IgD-negative memory B cell (primary cell): Measurements from ENCODE around the gene CHKA. TPM values are rescaled to one million over a fixed set of nuclear protein-coding genes. Genes with fewer than 3 reads are reported as not detected.
A peak's percentile ranks its signal among the peaks of the same experiment; 100 is the strongest.

ENCODE experiments used
- H3K27ac Mint-ChIP-seq, 3 donors: one replicate each; pipeline ENCODE4 v1.8.0; 2020 to 2022; ENCODE audit warnings: mild to moderate bottlenecking in 3 of 3, mixed read lengths in 3 of 3, moderate library complexity in 1 of 3
- H3K27me3 Mint-ChIP-seq: one replicate; pipeline ENCODE4 v1.8.0; 2021; ENCODE audit warnings: mixed read lengths
- H3K36me3 Mint-ChIP-seq: one replicate; pipeline ENCODE4 v1.8.0; 2020; ENCODE audit warnings: mild to moderate bottlenecking, mixed read lengths
- H3K4me1 Mint-ChIP-seq, 3 donors: one replicate each; pipeline ENCODE4 v1.8.0; 2020 to 2022; ENCODE audit warnings: mixed read lengths in 3 of 3, mild to moderate bottlenecking in 1 of 3
- H3K4me3 Mint-ChIP-seq, 4 donors: one replicate each; pipeline ENCODE4 v1.8.0; 2020 to 2022; ENCODE audit warnings: mild to moderate bottlenecking in 4 of 4, mixed read lengths in 4 of 4, moderate library complexity in 3 of 4
- H3K9me3 Mint-ChIP-seq, 3 donors: one replicate each; pipeline ENCODE4 v1.8.0; 2020 to 2021; ENCODE audit warnings: mixed read lengths in 3 of 3, mild to moderate bottlenecking in 1 of 3
- polyA plus RNA-seq: library from polyadenylated mRNA; unstranded; fragments of 300-500 nt; fragmentation: Illumina TruSeq; gene quantifications from one replicate; pipeline ENCODE4 v1.2.3, GENCODE V29; 2021

Gene CHKA
- polyA plus RNA-seq, 1 donor from 2014 or later, result 2.4 TPM

DNA sequence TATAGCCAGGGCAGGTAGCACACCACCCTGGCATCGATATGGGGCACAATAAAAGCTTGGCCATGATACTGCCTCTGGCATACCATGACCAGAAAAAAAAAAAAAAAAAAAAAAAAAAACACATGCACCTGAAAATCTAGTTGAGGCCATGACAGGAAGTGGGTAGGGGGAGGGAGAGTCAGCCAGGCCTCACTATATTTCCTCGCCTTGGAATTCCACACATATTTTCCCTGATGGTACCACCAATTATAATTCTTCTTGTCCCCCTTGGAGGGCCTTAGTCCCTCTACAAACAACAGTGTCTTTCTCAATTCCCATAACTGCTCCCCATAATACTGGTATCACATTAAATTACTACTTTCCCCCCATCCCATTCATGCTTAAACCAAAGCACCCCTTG is 12.6 kb upstream of the CHKA start:
- H3K9me3 Mint-ChIP-seq, result peaks cover 0 to 14% (median 0%) of the 10 kb centered on the region in 3 donors
- H3K36me3 Mint-ChIP-seq, result no peaks in the 10 kb centered on the region
- H3K4me3 Mint-ChIP-seq, result no peak overlapping the region
- H3K27ac Mint-ChIP-seq, result no peak overlapping the region
- H3K27me3 Mint-ChIP-seq, result peaks cover 14% of the 10 kb centered on the region
- H3K4me1 Mint-ChIP-seq, result no peaks in the 10 kb centered on the region

DNA sequence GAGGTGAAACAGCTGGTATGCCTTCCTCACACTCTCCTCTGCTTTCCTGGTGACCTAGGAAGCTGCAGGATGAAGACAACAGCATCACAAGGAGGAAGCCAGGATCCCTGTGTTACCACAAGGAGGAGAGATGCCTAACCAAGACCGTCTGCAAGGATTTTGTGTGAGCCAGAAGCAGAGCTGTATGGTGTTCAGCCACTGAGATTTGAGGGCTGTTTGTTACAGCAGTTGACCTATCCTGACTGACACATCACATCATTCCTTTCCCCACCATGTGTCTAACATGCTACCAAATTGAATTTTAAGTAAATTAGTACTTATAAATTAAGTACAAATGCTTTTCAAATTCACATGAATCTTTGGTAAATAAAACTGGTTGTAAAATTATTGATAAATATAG is 8.9 kb upstream of the CHKA start:
- Mint-ChIP-seq H3K27ac (no peak overlapping the region), H3K36me3 (no peaks in the 10 kb centered on the region), H3K27me3 (peaks cover 18% of the 10 kb centered on the region), H3K4me1 (peaks cover 0 to 2% (median 0%) of the 10 kb centered on the region in 3 donors), H3K9me3 (peaks cover 0 to 14% (median 0%) of the 10 kb centered on the region in 3 donors), H3K4me3 (no peak overlapping the region)

DNA sequence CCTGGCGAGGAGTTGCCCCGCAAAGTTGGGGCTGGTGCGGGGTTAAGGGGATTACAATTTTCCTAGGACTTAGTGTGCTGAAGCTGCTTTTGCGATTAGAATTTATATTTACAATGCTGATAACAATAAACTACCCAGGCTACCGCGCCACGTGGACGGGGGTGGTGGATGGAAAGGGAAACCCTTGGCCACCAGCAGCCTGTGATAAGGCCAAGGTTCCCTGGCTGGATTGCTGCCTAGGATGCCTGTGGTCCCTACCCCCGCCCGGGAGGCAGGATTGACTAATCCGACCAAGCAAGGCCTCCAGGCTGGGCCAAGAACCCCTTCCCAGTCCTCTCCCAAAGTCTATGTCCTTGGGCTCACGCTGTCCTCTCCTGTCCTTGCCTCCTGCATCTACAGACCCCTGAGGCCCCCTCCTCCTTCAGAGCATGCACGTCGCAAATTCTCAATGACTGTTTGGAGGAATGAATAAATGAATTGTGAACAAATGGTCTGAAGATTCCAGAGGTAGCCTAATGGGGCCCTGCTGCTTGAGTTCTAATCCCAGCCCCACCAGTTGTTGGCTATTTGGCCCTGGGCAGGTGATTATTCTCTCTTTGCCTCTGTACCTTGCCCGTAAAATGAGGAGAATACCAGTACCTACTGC is 7.6 kb upstream of the CHKA start:
- H3K4me3 Mint-ChIP-seq, result peak overlapping the region in 1 of 4 donors; percentile 43
- H3K36me3 Mint-ChIP-seq, result no peaks in the 10 kb centered on the region
- H3K4me1 Mint-ChIP-seq, result peaks cover 0 to 2% (median 0%) of the 10 kb centered on the region in 3 donors
- H3K27ac Mint-ChIP-seq, result no peak overlapping the region
- H3K27me3 Mint-ChIP-seq, result peaks cover 18% of the 10 kb centered on the region
- H3K9me3 Mint-ChIP-seq, result peaks cover 0 to 12% (median 0%) of the 10 kb centered on the region in 3 donors

DNA sequence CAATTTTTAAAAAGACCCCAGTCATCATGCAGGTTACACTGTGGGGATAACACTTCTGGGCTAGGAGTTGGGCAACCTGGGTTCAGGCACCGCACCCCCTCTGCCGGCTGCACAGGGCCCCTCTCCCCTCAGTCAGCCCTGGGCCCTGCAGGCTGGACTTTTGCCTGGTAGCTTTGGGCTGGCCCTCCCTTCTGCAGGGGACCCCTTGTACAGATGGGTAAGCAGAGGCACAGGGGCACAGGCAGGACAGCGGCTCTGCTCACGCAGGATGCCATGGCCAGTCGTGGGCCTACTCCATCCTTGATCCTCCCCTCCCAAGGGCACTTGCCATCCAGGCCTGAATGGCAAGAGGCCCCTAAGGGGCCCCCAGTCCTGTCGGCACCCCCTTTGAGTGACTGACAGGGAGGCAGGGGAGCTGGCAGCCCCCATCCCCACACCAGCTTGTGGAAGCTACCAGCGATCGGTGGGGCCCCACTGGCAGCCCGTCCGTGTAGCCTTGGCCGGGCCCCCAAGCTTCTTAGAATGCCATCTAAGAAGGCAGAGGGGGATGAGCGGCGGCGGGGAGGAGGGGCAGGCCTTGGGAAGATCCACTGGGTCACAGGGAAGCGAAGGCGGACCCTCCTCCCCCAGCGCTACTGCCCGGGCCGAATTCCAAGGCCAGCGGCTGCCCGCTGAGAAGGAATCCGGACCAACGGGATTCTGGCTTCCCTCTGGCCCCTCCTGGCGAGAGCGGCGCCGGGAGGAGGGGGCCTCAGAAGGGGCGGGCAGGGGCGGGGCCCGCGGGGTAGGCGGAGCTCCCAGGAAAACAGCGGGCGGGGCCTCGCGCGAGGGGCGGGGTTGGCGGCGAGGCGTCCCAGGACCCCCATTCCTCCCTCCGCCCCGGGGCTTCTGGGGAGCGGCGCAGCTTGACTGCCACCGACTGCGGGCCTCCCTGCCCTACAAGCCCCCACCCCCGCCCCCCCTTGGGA is 6.8 kb upstream of the CHKA start:
- H3K27ac Mint-ChIP-seq, result no peak overlapping the region
- H3K9me3 Mint-ChIP-seq, result peaks cover 0 to 9% (median 0%) of the 10 kb centered on the region in 3 donors

DNA sequence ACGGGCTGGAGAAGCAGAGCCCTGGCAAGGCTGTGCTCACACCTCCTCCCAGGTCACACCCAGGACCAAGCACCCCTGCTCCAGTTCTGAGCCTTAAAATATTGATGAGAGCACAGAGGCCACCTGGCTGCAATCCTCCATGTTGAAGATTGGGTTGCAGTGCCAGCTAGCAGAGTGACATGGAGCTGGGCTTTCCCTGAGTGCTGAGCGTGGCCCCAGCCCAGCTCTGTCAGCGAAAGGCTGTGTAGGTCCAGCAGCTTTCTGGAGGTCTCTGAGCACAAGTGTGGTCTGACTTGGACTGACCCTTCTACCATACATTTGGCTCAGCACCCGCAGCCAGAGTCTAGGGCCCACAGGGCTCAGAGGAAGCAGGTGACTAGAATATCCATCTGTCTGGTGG is 4.0 kb upstream of the CHKA start:
- peaks cover 18% of the 10 kb centered on the region for H3K27me3 Mint-ChIP-seq
- H3K9me3 Mint-ChIP-seq, result no peaks in the 10 kb centered on the region

More for the DNA sequence above, 6.8 kb upstream of the CHKA start:
- Mint-ChIP-seq H3K4me1 (peaks cover 0 to 2% (median 0%) of the 10 kb centered on the region in 3 donors), H3K36me3 (no peaks in the 10 kb centered on the region), H3K4me3 (no peak overlapping the region), H3K27me3 (peaks cover 18% of the 10 kb centered on the region)

DNA sequence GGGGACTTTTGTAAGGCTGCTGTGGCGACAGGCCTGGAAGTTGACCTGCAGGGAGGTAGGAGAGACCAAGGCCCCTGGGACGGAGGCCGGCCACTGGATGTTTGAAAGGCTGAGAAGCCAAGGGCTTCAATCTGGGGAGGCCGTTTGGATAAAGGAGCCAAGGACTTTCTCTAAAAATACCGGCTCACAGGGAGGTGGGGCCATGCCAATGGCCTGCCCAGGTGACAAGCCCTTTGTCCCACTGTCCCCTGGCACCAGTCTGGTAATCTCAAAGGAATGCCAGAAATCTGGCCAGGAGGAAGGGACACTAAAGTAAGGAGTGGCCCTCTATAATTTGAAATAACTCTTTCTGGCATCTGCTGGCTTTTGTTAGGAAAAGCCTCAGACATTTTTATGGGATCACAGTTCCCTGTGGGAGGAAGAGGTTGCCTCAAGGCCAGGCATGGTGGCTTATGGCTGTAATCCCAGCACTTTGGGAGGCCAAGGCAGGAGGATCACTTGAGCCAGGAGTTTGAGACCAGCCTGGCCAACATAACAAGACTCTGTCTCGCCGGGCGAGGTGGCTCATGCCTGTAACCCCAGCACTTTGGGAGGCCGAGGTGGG is 1.9 kb upstream of the CHKA start:
- peak overlapping the region in 2 of 3 donors; percentile 46 to 86 for H3K27ac Mint-ChIP-seq
- peaks cover 1% of the 10 kb centered on the region for H3K36me3 Mint-ChIP-seq
- H3K4me1 Mint-ChIP-seq, result peaks cover 13 to 16% (median 15%) of the 10 kb centered on the region in 3 donors
- peaks cover 1% of the 10 kb centered on the region for H3K27me3 Mint-ChIP-seq
- H3K9me3 Mint-ChIP-seq, result no peaks in the 10 kb centered on the region
- H3K4me3 Mint-ChIP-seq, result peak overlapping the region in 2 of 4 donors; percentile 70 to 79

More for the DNA sequence above, 4.0 kb upstream of the CHKA start:
- peak overlapping the region in 1 of 4 donors; percentile 23 for H3K4me3 Mint-ChIP-seq
- H3K36me3 Mint-ChIP-seq, result no peaks in the 10 kb centered on the region
- H3K27ac Mint-ChIP-seq, result no peak overlapping the region
- peaks cover 1 to 6% (median 3%) of the 10 kb centered on the region in 3 donors for H3K4me1 Mint-ChIP-seq

DNA sequence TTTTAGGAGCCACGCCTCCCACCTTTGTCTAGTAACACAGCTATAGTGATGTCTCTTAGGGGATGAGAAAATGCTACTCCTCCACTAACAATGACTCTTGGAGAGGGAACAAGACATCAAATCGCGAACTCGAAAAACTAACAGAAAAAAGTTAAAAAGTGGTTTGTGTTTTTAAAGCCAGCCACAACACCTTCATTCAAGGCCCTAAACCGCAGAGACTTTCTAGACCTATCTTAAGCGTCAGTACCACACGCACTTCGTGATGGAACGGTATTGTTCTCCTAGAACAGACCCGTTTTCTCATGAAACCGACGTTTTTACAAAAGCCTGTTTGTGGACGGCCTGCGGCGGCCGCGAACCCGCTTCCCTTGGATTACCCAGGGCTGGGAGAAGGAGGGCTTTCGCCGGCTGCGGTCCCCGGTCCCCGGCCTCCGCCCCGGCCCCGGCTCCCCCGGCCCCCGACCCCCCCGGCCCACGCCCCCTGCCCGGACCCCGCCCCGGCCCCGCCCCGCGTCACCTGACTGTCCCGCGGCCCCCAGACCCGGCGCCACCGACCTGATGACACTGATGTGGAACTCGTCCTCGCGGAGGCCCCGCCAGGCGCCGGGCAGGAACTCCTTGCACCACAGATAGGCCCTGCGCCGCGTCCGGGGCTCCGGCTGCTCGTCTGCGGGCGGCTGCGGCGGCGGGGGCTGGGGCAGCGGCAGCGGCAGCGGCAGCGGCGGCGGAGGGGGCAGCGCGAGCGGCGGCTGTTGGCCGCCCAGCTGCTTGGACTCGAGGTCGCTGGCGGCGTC is 718 bp downstream of the CHKA start:
- peaks cover 14 to 15% (median 15%) of the 10 kb centered on the region in 3 donors for H3K4me1 Mint-ChIP-seq
- H3K27me3 Mint-ChIP-seq, result no peaks in the 10 kb centered on the region
- peaks cover 1% of the 10 kb centered on the region for H3K36me3 Mint-ChIP-seq
- no peaks in the 10 kb centered on the region for H3K9me3 Mint-ChIP-seq
- H3K27ac Mint-ChIP-seq, result peak overlapping the region; percentile 1 to 83 (median 76)
- H3K4me3 Mint-ChIP-seq, result peak overlapping the region; percentile 84 to 97 (median 90)

DNA sequence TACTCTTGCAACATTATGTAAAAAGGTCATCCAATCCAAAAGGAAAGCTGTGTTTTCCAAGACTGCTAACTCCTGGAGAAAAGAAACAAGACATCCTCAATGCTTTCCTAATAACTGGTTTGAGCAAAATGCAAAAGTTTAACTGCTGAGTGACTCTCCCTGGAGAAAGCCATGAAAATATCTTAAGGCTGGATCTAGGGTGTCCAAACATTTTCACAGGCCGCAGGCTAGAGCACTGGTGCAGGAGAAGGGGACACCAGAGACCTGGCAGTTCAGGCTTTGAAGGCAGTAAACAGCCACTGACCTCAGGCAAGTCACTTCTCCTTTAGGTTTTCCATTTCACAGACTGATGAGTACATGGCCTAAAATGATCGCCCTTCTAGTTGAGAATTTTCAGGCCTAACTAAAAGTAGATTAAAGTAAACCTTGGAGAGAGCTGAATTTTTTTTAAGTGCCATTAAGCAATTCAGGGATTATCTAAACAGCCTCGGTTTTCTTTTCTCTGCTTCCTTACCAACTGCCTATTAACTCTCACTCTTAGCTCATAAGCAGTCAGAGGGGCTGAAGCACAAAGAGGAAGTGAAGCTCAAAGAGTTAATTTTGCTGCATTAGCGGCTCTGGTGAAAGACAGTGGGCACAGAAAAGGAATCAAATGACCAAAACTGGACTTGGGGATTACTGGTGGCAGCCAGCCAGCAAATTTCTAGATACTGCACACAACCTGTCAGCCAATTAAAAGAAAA is 2.3 kb downstream of the CHKA start:
- Mint-ChIP-seq H3K9me3 (no peaks in the 10 kb centered on the region), H3K27ac (peak overlapping the region; percentile 76 to 83 (median 83)), H3K27me3 (no peaks in the 10 kb centered on the region), H3K4me1 (peaks cover 14 to 17% (median 15%) of the 10 kb centered on the region in 3 donors), H3K36me3 (peaks cover 1% of the 10 kb centered on the region), H3K4me3 (peak overlapping the region; percentile 57 to 93 (median 88))

DNA sequence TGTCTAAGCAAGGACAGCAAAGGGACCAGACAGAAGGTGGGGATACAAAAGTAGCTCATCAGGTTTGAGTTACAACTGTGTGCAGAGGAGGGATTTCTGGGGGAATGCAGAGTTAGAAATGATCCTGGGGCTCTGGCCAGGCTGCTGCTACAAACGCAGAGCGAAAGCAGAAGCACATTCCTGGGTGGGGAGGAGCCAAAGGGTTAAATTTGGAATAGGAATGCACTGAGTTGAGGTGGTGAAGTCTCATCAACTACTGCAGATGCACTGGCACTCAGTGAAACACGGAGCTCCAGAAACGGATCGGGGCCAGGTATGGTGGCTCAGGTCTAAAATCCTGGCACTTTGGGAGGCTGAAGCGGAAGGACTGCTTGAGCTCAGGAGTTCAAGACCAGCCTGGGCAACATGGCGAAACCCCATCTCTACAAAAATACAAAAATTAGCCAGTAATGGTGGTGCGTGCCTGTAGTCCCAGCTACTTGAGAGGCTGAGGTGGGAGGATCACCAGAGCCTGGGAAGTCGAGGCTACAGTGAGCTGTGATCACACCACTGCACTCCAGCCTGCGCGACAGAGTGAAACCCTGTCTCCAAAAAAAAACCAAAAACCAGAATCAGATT is 3.2 kb downstream of the CHKA start:
- Mint-ChIP-seq H3K4me1 (peaks cover 14 to 17% (median 15%) of the 10 kb centered on the region in 3 donors), H3K27ac (peak overlapping the region in 1 of 3 donors; percentile 21), H3K4me3 (peak overlapping the region in 1 of 4 donors; percentile 88), H3K27me3 (no peaks in the 10 kb centered on the region), H3K9me3 (no peaks in the 10 kb centered on the region), H3K36me3 (peaks cover 1% of the 10 kb centered on the region)

DNA sequence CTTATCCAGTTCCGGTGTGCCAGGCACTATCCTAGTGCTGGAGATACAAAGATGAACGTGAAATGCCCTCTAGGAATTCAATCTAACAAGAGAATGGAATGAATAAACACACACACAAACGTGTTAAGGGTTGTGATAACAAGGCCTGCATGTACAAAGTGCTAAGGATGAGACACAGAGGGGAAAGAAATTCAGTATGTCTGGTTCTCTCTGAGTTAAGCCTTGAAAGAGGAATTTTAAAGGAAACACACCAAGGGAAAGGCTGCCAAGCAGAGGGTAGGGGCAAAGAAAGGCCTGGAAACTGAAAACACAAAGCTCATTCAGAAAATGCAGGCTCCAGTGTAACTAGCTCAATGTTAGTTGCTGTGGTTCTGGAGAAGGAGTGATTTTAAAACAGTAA is 4.2 kb downstream of the CHKA start:
- Mint-ChIP-seq H3K9me3 (no peaks in the 10 kb centered on the region), H3K4me3 (no peak overlapping the region), H3K4me1 (peaks cover 12 to 17% (median 15%) of the 10 kb centered on the region in 3 donors), H3K36me3 (peaks cover 1% of the 10 kb centered on the region), H3K27ac (peak overlapping the region in 1 of 3 donors; percentile 59), H3K27me3 (no peaks in the 10 kb centered on the region)

DNA sequence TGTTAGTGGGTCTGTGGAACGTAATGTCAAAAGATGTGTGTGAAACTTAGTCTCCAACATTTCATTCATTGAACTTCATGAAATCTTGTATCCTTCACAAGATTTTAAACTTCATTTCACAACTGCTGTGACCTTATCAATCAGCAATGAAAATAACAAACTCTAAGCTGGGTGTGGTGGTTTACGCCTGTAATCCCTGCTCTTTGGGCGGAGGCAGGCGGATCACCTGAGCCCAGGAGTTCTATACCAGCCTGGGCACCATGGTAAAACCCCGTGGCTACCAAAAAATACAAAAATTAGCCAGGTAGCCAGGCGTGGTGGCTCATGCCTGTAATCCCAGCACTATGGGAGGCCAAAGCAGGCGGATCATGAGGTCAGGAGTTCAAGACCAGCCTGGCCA is 5.1 kb downstream of the CHKA start:
- Mint-ChIP-seq H3K4me1 (peaks cover 12 to 17% (median 15%) of the 10 kb centered on the region in 3 donors), H3K9me3 (no peaks in the 10 kb centered on the region), H3K36me3 (peaks cover 1% of the 10 kb centered on the region), H3K27ac (peak overlapping the region in 1 of 3 donors; percentile 59), H3K4me3 (no peak overlapping the region), H3K27me3 (no peaks in the 10 kb centered on the region)

DNA sequence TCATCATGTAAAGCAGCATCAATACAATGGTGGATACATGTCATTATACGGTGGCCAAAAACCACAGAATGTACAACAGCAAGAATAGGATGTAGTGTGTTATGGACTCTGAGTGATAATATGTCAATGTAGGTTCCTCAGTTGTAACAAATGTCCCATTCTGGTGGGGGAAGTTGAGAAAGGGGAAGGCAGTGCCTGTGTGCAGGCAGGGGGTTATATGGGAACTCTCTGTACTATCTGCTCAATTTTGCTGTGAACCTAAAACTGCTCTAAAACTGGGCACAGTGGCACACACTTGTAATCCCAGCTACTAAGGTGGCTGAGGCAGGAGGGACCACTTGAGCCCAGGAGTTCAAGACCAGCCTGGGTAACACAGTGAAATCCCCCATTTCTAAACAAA is 5.9 kb downstream of the CHKA start:
- H3K27me3 Mint-ChIP-seq, result no peaks in the 10 kb centered on the region
- H3K4me3 Mint-ChIP-seq, result no peak overlapping the region
- H3K36me3 Mint-ChIP-seq, result peaks cover 1% of the 10 kb centered on the region
- H3K9me3 Mint-ChIP-seq, result no peaks in the 10 kb centered on the region
- H3K27ac Mint-ChIP-seq, result peak overlapping the region in 1 of 3 donors; percentile 14
- H3K4me1 Mint-ChIP-seq, result peaks cover 11 to 16% (median 13%) of the 10 kb centered on the region in 3 donors

DNA sequence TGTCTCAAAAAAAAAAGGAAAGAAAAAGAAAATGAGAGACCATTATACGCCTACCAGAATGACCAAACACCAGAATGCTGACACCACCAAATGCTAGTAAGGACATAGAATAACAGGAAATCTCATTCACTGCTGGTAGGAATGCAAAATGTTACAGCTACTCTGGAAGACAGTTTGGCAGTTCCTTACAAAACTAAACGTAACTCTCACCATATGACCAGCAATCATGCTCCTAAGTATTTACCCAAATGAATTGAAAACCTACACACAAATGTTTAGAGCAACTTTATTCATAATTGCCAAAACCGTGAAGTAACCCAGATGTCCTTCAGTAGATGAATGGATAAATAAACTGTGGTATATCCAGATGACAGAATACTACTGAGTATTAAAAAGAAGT is 7.2 kb downstream of the CHKA start:
- peak overlapping the region in 1 of 3 donors; percentile 39 for H3K27ac Mint-ChIP-seq
- H3K9me3 Mint-ChIP-seq, result no peaks in the 10 kb centered on the region
- peak overlapping the region in 1 of 4 donors; percentile 43 for H3K4me3 Mint-ChIP-seq
- peaks cover 1% of the 10 kb centered on the region for H3K36me3 Mint-ChIP-seq
- no peaks in the 10 kb centered on the region for H3K27me3 Mint-ChIP-seq
- peaks cover 6 to 10% (median 7%) of the 10 kb centered on the region in 3 donors for H3K4me1 Mint-ChIP-seq
